HEK293 (cell line): ENCODE results near the gene SPATA22.
A peak's percentile ranks its signal among the peaks of the same experiment; 100 is the strongest.
"Not testable (repeated sequence)": the region's sequence is repeated elsewhere in the genome, so short reads cannot be mapped to it uniquely, and the experiment has no call there.

ENCODE experiments used
- CTCF ChIA-PET: fragments of 350-600 bp; formaldehyde crosslinking; extraction: SDS; loops from one replicate; lab custom pipeline; 2021; ENCODE audit warnings: antibody characterized with exemption; lab: Yijun Ruan, JAX
- POLR2A ChIA-PET: fragments of 300-600 bp; formaldehyde crosslinking; extraction: SDS; loops from one replicate; lab custom pipeline; 2020; ENCODE audit warnings: antibody characterized with exemption, inconsistent platforms; lab: Yijun Ruan, JAX
- H3K27ac ChIP-seq: fragments of 200-500 bp; sonication (Bioruptor generic); 2 replicates; pipeline ENCODE4 v1.5.1; 2014; ENCODE audit warnings: low read depth, low read length, control low read depth, inconsistent platforms; ENCODE audit errors: extremely low read depth
- H3K36me3 ChIP-seq, 2 experiments: fragments of 200-500 bp in 1 of 2; sonication (Bioruptor generic) in 1 of 2; 1 replicate in 1 of 2; 2 replicates in 1 of 2; pipeline ENCODE4 v1.5.1; 2014 to 2017; ENCODE audit warnings: inconsistent platforms in 2 of 2, low read length in 2 of 2; ENCODE audit not compliant: control insufficient read depth in 2 of 2, insufficient read depth in 1 of 2
- H3K4me1 ChIP-seq: fragments of 200-500 bp; sonication (Bioruptor generic); 2 replicates; pipeline ENCODE4 v1.5.1; 2014; ENCODE audit warnings: mild to moderate bottlenecking, low read length, inconsistent platforms; ENCODE audit not compliant: control insufficient read depth, insufficient read depth
- H3K4me3 ChIP-seq: 2 replicates; pipeline ENCODE4 v1.5.1; 2011; ENCODE audit warnings: low read depth, mild to moderate bottlenecking, control low read depth, low read length, moderate library complexity
- H3K9me3 ChIP-seq: fragments of 200-500 bp; sonication (Bioruptor generic); 2 replicates; pipeline ENCODE4 v1.5.1; 2014; ENCODE audit warnings: low read depth, low read length, inconsistent platforms; ENCODE audit not compliant: control insufficient read depth, insufficient read depth
- REST ChIP-seq: fragments of 450-650 bp; formaldehyde crosslinking; IDR thresholded peaks from 2 replicates; pipeline ENCODE4 v1.5.1; 2016; ENCODE audit warnings: missing biosample characterization, missing genetic modification characterization

SPATA22 gene

GRCh38 chr17:3397801-3398200, 73.8 kb downstream of the SPATA22 start:
- H3K4me3 ChIP-seq, H3K4me1 ChIP-seq, POLR2A ChIA-PET, H3K27ac ChIP-seq, CTCF ChIA-PET, H3K9me3 ChIP-seq, H3K36me3 ChIP-seq: not testable (repeated sequence)
- peak; percentile 84 for TF ChIP-seq REST (tag by site-specific recombination)
- TF ChIP-seq, all 188 proteins: peak for 1; not testable (repeated sequence) for 187
